GM21528 (cell line): ENCODE measurements around the gene SPRYD3.
"Not testable (repeated sequence)": the region's sequence is repeated elsewhere in the genome, so short reads cannot be mapped to it uniquely, and the experiment has no call there.

Experiments
- ATAC-seq: cut with Tn5 transposase; IDR thresholded peaks from one replicate; pipeline ENCODE4 v1.9.1; 2021; ENCODE audit warnings: mild to moderate bottlenecking, moderate library complexity; ENCODE audit not compliant: unreplicated experiment, low FRiP score

Gene SPRYD3, protein sequence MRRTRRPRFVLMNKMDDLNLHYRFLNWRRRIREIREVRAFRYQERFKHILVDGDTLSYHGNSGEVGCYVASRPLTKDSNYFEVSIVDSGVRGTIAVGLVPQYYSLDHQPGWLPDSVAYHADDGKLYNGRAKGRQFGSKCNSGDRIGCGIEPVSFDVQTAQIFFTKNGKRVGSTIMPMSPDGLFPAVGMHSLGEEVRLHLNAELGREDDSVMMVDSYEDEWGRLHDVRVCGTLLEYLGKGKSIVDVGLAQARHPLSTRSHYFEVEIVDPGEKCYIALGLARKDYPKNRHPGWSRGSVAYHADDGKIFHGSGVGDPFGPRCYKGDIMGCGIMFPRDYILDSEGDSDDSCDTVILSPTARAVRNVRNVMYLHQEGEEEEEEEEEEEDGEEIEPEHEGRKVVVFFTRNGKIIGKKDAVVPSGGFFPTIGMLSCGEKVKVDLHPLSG

DNA sequence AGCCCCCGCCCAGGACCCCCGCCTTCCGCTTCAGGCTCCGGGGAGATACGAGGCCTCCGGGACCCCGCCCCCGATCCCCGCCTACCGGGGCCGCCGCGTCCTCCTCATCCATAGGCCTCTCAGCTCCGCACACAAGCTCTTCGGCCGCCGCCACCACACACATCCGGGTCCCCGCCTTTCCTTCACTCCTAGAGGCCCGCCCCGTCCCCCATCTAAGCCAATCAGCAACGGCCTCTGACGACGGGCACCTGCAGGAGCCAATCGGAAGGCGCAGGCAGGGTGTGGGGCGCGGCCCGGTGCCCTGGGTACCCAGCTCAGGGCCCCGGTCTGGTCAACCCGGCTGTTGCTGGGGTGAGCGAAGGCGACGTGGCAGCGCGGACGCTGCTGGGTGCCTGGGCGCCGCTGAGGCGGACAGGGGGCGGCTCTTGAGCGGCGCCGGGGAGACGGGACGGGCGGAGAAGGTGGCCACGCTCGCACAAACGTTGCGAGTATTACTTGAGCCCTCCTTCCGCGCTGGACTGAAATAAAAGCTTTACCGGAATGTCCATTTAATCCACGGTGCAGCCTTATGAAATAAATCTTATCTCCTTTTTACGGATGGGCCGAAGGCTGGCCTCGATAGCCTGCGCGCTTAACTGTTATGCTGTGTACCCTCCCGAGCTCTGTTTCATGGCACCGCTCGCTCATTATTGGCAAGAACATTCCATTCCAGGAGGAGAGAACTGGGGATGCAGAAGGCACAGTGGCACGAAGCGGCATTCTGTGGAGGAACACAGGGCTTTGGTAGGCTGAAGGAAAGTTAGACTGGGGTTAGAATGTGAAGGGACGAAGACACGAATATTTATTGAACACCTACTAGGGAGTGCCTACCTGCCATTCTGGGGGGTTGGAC is at the start of gene SPRYD3:
TSS of gene SPRYD3 (minus strand) at position 165 of the 892 bp plus-strand sequence. CDS start at position 108, 57 bp downstream.
- peak; percentile 95 for ATAC-seq

DNA sequence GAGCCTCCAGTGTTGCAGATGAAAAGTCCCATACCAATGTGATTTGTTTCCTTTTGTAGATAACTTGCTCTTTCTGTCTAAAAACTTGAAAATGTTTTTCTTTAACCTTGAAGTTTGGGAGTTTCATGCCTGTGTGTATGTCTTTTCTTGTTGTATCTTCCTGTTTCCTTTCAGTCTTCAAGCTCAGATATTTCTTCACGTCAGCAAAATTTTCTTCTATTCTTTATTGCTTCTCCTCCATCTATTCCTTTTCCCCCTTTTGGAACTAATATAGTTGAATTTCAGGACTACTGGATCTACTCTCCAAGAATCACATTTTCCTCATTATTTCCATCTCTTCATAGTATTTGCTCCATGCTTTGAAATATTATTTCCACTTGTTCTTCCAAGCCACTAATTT is 48.0 kb upstream of the SPRYD3 start:
- no peak for ATAC-seq

- no peak for ATAC-seq
These were observed 45.1 kb upstream of the SPRYD3 start for GRCh38 chr12:53124352-53124723.

GRCh38 chr12:53123578-53124351 is 44.6 kb upstream of the SPRYD3 start:
- no peak for ATAC-seq

GRCh38 chr12:53122961-53123468 is 43.8 kb upstream of the SPRYD3 start:
- ATAC-seq = no peak

DNA sequence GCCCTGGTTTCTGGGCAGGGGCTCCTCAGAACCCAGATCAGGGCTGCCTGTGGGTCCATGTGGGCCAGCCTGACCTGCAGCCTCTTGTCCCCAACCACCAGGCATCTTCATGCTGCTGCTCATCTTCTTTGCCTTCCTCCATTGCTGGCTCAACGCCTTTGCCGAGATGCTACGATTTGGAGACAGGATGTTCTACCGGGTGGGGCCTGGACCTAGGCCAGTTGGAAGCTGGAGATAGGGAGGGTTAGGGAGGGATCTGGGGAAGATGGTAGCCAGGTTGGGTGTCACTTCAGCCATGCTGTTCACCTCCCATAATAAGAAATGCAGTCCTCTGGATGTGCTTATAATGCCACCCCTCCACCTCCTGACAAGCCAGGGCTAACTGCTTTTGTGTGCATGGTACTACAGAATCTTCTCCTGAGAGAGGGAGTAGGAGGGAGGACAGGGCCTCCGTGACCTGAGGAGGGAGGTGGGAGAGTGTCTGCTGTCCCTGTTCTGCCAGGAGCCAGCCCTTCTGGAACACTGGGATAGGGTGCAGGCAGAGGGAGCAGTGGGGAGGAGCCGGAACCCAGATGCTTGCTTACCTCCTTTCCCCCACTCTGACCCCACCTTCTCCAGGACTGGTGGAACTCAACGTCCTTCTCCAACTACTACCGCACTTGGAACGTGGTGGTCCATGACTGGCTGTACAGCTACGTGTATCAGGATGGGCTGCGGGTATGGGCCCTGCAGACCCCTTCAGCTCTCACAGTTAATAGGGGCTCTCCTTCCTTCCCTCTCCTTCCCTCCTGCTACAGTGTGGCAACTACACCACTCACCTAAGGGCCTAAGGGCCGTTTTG is 41.7 kb upstream of the SPRYD3 start:
- no peak for ATAC-seq

DNA sequence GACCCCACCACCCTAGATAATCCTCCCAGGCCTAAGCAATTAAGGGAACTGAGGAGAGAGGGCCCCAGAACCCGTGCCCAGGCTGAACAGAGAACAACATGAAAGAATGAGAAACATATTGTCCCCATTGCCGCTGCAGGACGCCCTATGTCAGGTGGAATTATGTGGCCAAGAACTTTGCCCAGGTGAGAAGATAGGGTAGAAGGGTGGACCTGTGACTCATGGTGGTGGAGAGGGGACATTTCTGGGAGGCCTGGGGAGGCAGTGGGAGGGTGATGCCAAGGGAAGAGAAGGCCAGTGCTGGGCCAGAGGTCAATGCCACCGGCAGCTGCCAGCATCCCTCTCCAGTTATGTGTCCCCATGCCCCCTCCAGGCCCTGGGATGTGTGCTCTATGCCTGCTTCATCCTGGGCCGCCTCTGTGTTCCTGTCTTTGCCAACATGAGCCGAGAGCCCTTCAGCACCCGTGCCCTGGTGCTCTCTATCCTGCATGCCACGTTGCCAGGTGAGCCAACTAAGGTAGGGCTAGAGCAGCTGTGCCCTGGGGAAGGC is 39.6 kb upstream of the SPRYD3 start:
- no peak for ATAC-seq

GRCh38 chr12:53115891-53116648 is 36.9 kb upstream of the SPRYD3 start:
- ATAC-seq = no peak

DNA sequence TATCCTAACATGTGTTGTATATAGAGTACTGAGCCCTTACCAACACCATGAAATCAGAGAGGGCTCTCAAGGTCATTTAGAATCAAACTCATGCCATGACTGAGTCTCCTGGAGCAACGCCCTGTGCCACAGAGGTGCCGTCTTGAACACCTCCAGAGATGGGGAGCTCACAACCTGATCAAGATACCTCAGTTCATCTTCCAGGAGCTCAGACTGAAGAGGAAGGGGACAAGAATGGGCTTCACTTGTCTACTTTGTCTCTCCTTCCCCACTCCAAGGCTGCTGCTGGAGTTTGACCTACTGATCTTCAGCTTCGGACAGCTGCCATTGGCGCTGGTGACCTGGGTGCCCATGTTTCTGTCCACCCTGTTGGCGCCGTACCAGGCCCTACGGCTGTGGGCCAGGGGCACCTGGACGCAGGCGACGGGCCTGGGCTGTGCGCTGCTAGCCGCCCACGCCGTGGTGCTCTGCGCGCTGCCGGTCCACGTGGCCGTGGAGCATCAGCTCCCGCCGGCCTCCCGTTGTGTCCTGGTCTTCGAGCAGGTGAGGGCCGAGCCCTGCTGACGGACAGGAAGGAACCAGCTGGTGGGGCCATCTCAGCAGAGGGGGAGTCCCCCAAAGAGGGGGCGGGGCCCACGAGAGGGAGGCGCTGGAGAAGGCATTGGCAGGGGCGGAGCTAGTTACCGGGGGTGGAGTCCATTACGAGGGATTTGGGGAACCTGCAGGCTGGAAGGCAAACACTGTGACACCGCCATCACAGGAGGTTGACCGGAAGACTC is 36.1 kb upstream of the SPRYD3 start:
- ATAC-seq = no peak

GRCh38 chr12:53113951-53114350 is 34.8 kb upstream of the SPRYD3 start:
- ATAC-seq = no peak

- no peak for ATAC-seq
These were observed 34.0 kb upstream of the SPRYD3 start for GRCh38 chr12:53113136-53113705.

DNA sequence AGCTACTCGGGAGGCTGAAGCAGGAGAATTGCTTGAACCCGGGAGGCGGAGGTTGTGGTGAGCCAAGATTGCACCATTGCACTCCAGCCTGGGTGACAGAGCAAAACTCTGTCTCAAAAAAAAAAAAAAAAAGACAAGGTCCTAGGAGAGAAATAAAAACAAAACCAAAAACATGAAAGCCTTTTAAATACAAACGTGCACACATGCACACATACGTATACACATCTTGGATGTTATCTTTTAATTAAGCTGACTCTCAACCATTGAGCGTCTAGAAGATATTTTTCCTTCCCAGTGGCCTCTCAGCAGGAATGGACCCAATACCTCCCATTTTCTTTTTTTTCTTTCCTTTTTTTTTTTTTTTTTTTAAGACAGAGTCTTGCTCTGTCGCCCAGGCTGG is 33.2 kb upstream of the SPRYD3 start:
- ATAC-seq = not testable (repeated sequence)

GRCh38 chr12:53107122-53107521 is 27.9 kb upstream of the SPRYD3 start:
- ATAC-seq = no peak

- ATAC-seq = no peak
These were observed 26.7 kb upstream of the SPRYD3 start for GRCh38 chr12:53105712-53106439.

DNA sequence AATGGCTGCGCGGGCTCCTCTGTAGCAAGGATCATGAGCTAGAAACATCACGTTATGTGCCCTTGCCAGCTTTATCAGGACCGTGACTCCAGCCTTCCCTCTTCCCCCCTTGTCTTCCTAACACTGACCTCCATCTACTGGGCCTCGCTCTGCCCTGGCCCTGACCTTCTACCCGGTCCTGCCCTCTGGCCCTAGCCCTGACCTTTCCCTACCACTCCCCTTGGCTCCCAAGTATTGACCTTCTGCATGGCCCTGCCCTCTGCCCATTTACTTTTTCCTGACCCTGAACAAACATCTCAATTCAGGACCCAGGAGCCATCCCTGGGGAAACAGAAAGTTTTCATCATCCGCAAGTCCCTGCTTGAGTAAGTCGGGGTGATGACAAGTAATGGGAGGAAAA is 26.1 kb upstream of the SPRYD3 start:
- ATAC-seq = no peak

GRCh38 chr12:53103860-53104305 is 24.7 kb upstream of the SPRYD3 start:
- no peak for ATAC-seq
